Liver (tissue), 9 donors: ENCODE data around the gene WFS1. TPM values are rescaled to one million over a fixed set of nuclear protein-coding genes. Genes with fewer than 3 reads are reported as not detected.

Source experiments
- DNase-seq: peaks from one replicate; pipeline ENCODE4 v3.0.0-alpha.2; 2017; ENCODE audit warnings: low spot score
- H3K27ac ChIP-seq, 2 donors: one replicate each; pipeline ENCODE4 v1.7.0; 2013; ENCODE audit warnings: inconsistent platforms in 2 of 2, low read length in 2 of 2, control low read depth in 1 of 2, low read depth in 1 of 2, mild to moderate bottlenecking in 1 of 2
- H3K27me3 ChIP-seq, 4 donors: one replicate each; pipeline versions ENCODE4 v1.6.1 to v1.7.0; 2013; ENCODE audit warnings: low read length in 3 of 4, inconsistent platforms in 1 of 4, mild to moderate bottlenecking in 1 of 4, moderate library complexity in 1 of 4; ENCODE audit not compliant: control insufficient read depth in 4 of 4, insufficient read depth in 4 of 4
- H3K36me3 ChIP-seq, 4 donors: one replicate each; pipeline versions ENCODE4 v1.6.1 to v1.7.0; 2013; ENCODE audit warnings: low read length in 3 of 4, mild to moderate bottlenecking in 3 of 4, low read depth in 1 of 4, moderate library complexity in 1 of 4; ENCODE audit not compliant: control insufficient read depth in 4 of 4, insufficient read depth in 3 of 4
- H3K4me1 ChIP-seq, 4 donors: one replicate each; pipeline versions ENCODE4 v1.6.1 to v1.7.0; 2013; ENCODE audit warnings: low read length in 3 of 4, mild to moderate bottlenecking in 3 of 4, moderate library complexity in 1 of 4; ENCODE audit not compliant: control insufficient read depth in 4 of 4, insufficient read depth in 4 of 4
- H3K4me3 ChIP-seq, 3 donors: one replicate each; pipeline versions ENCODE4 v1.6.1 to v1.7.0; 2013; ENCODE audit warnings: low read length in 3 of 3, control low read depth in 1 of 3, low read depth in 1 of 3, mild to moderate bottlenecking in 1 of 3
- H3K9ac ChIP-seq, 2 donors: one replicate each; pipeline ENCODE4 v1.7.0; 2013; ENCODE audit warnings: low read length in 2 of 2, mild to moderate bottlenecking in 2 of 2, moderate library complexity in 2 of 2, control low read depth in 1 of 2, low read depth in 1 of 2
- H3K9me3 ChIP-seq, 4 donors: one replicate each; pipeline versions ENCODE4 v1.6.1 to v1.7.0; 2013; ENCODE audit warnings: low read length in 3 of 4; ENCODE audit not compliant: control insufficient read depth in 4 of 4
- EGR1 ChIP-seq, 2 donors: IDR thresholded peaks; 2 replicates each; pipeline ENCODE4 v1.6.1; 2016 to 2018; ENCODE audit warnings: antibody characterized with exemption in 2 of 2, low read depth in 2 of 2
- FOXA1 ChIP-seq: IDR thresholded peaks from 2 replicates; pipeline ENCODE4 v1.6.1; 2016; ENCODE audit warnings: antibody characterized with exemption
- FOXA2 ChIP-seq: IDR thresholded peaks from 2 replicates; pipeline ENCODE4 v1.6.1; 2016; ENCODE audit warnings: antibody characterized with exemption
- GABPA ChIP-seq, 2 donors: IDR thresholded peaks in 1 of 2; conservative IDR thresholded peaks in 1 of 2; 2 replicates each; pipeline ENCODE4 v1.6.1; 2016; ENCODE audit warnings: antibody characterized with exemption in 2 of 2, mild to moderate bottlenecking in 1 of 2, moderate library complexity in 1 of 2
- HNF4A ChIP-seq, 2 donors: conservative IDR thresholded peaks; 2 replicates each; pipeline ENCODE4 v1.6.1; 2016; ENCODE audit warnings: antibody characterized with exemption in 2 of 2, mild to moderate bottlenecking in 2 of 2
- HNF4G ChIP-seq: IDR thresholded peaks from 2 replicates; pipeline ENCODE4 v1.6.1; 2016; ENCODE audit warnings: antibody characterized with exemption
- JUND ChIP-seq, 2 donors: IDR thresholded peaks; 2 replicates each; pipeline ENCODE4 v1.6.1; 2016; ENCODE audit warnings: antibody characterized with exemption in 2 of 2
- NR2F2 ChIP-seq: IDR thresholded peaks from 2 replicates; pipeline ENCODE4 v1.6.1; 2016; ENCODE audit warnings: antibody characterized with exemption
- RAD21 ChIP-seq, 2 donors: IDR thresholded peaks; 2 replicates each; pipeline ENCODE4 v1.6.1; 2016; ENCODE audit warnings: antibody characterized with exemption in 2 of 2, mild to moderate bottlenecking in 2 of 2
- RXRA ChIP-seq, 2 donors: IDR thresholded peaks; 2 replicates each; pipeline ENCODE4 v1.6.1; 2017 to 2018; ENCODE audit warnings: antibody characterized with exemption in 2 of 2, mild to moderate bottlenecking in 1 of 2
- SP1 ChIP-seq: IDR thresholded peaks from 2 replicates; pipeline ENCODE4 v1.6.1; 2018; ENCODE audit warnings: antibody characterized with exemption, mild to moderate bottlenecking
- TAF1 ChIP-seq: conservative IDR thresholded peaks from 2 replicates; pipeline ENCODE4 v1.6.1; 2016; ENCODE audit warnings: antibody characterized with exemption, mild to moderate bottlenecking
- YY1 ChIP-seq: IDR thresholded peaks from 2 replicates; pipeline ENCODE4 v1.6.1; 2016; ENCODE audit warnings: antibody characterized with exemption, mild to moderate bottlenecking
- WGBS: extraction: QIAGEN DNeasy Blood & Tissue Kit; methylation state at CpG from one replicate; pipeline ENCODE4 v1.1.7; 2013; 5-methylcytosine and 5-hydroxymethylcytosine counted together
- polyA plus RNA-seq, 2 donors: library from polyadenylated mRNA; stranded (reverse) in 1 of 2; unstranded in 1 of 2; fragments of 200-250 nt in 1 of 2; fragments of >200 nt in 1 of 2; fragmentation: Nextera tagmentation in 1 of 2; extraction: Ambion mirVana in 1 of 2; gene quantifications; one replicate each; pipeline versions ENCODE4 v1.2.1 to v1.2.3, GENCODE V29; 2013 to 2015
- total RNA-seq, 2 donors: library from RNA; depleted of rRNA; stranded (reverse); fragments of >200 nt; gene quantifications; one replicate each; pipeline ENCODE4 v1.2.3, GENCODE V29; 2014
- TF ChIP-seq, protein P1 (sequence below): IDR thresholded peaks from 2 replicates; pipeline ENCODE4 v1.6.1; 2016; ENCODE audit warnings: antibody characterized with exemption
- TF ChIP-seq, protein P2 (sequence below): IDR thresholded peaks from 2 replicates; pipeline ENCODE4 v1.6.1; 2016; ENCODE audit warnings: antibody characterized with exemption
- TF ChIP-seq, protein P3 (sequence below): IDR thresholded peaks from 2 replicates; pipeline ENCODE4 v1.6.1; 2016; ENCODE audit warnings: antibody characterized with exemption
- TF ChIP-seq, protein P4 (sequence below): fragments of 150-350 bp; IDR thresholded peaks from 2 replicates; pipeline ENCODE4 v1.5.1; 2017; ENCODE audit warnings: improper control_type of control experiment, low read depth, low read length; ENCODE audit not compliant: missing input control
- TF ChIP-seq, protein P5 (sequence below): IDR thresholded peaks from 2 replicates; pipeline ENCODE4 v1.6.1; 2016; ENCODE audit warnings: antibody characterized with exemption, mild to moderate bottlenecking
- donor health status: healthy.
- donor health status: healthy.
- donor health status: healthy.
- donor health status: healthy.
- donor health status: healthy.

Gene WFS1
- total and polyA plus RNA-seq, 4 donors = 6.0 to 23.9 (median 13.0) TPM

DNA sequence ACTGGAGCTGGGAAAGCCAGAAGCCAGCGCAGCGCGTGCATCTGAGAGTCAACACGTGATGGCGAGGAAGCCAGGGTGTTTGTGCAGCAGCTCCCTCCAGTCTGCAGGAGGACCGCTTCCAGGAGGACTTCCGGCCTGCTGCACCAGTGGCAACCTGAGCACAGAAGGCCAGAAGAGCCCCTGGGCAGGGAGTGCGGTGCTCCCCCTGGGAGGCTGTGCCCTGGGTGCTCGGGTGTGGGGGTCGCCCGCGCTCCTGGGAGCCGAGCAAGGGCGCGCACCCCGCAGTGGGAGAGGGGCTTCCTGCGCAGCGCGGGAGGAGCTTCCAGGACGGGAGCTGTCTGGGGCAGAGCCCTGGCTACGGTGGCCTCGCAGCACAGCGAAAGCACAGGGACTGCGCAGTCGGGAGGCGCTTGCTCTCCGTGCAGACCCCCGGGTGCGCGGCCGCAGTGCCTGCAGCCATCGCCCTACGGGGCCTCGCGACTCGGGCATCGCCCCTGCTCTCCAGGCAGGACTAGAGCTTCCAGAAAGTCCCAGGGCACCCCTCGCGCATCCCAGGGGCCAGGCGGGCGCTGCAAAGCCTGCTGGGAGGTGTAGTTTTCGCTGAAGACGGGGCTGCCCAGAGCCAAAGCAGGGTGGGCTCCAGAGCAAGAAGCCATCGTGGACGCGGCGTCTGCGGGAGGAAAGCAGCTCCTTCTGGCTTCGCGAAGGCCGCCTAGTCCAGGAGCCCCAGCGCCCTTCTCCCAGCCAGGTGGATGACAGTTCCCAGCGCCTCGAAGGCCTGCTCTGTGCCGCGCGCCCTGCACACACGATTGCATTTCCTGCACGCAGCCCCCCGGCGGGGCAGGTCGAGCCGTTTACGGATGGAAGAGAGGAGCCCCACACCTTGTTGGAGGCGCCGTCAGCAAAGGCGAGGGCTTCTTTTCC lies 24.1 kb upstream of the WFS1 start:
- H3K4me3 ChIP-seq = peak overlapping the region in 1 of 3 donors; percentile 16
- peaks cover 2 to 5% (median 3%) of the 10 kb centered on the region in 4 donors for H3K9me3 ChIP-seq
- no peaks in the 10 kb centered on the region for H3K36me3 ChIP-seq
- H3K4me1 ChIP-seq = no peaks in the 10 kb centered on the region
- DNase-seq = no peak
- TF ChIP-seq RAD21 (IDR thresholded peaks at IDR 0.05) (no peak), JUND (IDR thresholded peaks at IDR 0.05) (no peak), HNF4G (no peak), YY1 (no peak), GABPA (IDR thresholded peaks at IDR 0.05 in 1 of 2, conservative IDR thresholded peaks at IDR 0.05 in 1 of 2) (no peak), NR2F2 (no peak), SP1 (no peak), FOXA2 (no peak), RXRA (IDR thresholded peaks at IDR 0.05) (no peak), HNF4A (conservative IDR thresholded peaks at IDR 0.05) (no peak), FOXA1 (no peak), EGR1 (IDR thresholded peaks at IDR 0.05; ENCODE audit: low read depth in 2 of 2) (no peak), TAF1 (no peak)
- TF ChIP-seq, protein P1, sequence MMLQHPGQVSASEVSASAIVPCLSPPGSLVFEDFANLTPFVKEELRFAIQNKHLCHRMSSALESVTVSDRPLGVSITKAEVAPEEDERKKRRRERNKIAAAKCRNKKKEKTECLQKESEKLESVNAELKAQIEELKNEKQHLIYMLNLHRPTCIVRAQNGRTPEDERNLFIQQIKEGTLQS = no peak
- TF ChIP-seq, protein P2, sequence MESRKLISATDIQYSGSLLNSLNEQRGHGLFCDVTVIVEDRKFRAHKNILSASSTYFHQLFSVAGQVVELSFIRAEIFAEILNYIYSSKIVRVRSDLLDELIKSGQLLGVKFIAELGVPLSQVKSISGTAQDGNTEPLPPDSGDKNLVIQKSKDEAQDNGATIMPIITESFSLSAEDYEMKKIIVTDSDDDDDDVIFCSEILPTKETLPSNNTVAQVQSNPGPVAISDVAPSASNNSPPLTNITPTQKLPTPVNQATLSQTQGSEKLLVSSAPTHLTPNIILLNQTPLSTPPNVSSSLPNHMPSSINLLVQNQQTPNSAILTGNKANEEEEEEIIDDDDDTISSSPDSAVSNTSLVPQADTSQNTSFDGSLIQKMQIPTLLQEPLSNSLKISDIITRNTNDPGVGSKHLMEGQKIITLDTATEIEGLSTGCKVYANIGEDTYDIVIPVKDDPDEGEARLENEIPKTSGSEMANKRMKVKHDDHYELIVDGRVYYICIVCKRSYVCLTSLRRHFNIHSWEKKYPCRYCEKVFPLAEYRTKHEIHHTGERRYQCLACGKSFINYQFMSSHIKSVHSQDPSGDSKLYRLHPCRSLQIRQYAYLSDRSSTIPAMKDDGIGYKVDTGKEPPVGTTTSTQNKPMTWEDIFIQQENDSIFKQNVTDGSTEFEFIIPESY = no peak
- TF ChIP-seq, protein P3, sequence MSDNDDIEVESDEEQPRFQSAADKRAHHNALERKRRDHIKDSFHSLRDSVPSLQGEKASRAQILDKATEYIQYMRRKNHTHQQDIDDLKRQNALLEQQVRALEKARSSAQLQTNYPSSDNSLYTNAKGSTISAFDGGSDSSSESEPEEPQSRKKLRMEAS = no peak
- TF ChIP-seq, protein P4, sequence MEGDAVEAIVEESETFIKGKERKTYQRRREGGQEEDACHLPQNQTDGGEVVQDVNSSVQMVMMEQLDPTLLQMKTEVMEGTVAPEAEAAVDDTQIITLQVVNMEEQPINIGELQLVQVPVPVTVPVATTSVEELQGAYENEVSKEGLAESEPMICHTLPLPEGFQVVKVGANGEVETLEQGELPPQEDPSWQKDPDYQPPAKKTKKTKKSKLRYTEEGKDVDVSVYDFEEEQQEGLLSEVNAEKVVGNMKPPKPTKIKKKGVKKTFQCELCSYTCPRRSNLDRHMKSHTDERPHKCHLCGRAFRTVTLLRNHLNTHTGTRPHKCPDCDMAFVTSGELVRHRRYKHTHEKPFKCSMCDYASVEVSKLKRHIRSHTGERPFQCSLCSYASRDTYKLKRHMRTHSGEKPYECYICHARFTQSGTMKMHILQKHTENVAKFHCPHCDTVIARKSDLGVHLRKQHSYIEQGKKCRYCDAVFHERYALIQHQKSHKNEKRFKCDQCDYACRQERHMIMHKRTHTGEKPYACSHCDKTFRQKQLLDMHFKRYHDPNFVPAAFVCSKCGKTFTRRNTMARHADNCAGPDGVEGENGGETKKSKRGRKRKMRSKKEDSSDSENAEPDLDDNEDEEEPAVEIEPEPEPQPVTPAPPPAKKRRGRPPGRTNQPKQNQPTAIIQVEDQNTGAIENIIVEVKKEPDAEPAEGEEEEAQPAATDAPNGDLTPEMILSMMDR = no peak
- TF ChIP-seq, protein P5, sequence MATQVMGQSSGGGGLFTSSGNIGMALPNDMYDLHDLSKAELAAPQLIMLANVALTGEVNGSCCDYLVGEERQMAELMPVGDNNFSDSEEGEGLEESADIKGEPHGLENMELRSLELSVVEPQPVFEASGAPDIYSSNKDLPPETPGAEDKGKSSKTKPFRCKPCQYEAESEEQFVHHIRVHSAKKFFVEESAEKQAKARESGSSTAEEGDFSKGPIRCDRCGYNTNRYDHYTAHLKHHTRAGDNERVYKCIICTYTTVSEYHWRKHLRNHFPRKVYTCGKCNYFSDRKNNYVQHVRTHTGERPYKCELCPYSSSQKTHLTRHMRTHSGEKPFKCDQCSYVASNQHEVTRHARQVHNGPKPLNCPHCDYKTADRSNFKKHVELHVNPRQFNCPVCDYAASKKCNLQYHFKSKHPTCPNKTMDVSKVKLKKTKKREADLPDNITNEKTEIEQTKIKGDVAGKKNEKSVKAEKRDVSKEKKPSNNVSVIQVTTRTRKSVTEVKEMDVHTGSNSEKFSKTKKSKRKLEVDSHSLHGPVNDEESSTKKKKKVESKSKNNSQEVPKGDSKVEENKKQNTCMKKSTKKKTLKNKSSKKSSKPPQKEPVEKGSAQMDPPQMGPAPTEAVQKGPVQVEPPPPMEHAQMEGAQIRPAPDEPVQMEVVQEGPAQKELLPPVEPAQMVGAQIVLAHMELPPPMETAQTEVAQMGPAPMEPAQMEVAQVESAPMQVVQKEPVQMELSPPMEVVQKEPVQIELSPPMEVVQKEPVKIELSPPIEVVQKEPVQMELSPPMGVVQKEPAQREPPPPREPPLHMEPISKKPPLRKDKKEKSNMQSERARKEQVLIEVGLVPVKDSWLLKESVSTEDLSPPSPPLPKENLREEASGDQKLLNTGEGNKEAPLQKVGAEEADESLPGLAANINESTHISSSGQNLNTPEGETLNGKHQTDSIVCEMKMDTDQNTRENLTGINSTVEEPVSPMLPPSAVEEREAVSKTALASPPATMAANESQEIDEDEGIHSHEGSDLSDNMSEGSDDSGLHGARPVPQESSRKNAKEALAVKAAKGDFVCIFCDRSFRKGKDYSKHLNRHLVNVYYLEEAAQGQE = no peak
- peaks cover 2 to 25% (median 6%) of the 10 kb centered on the region in 4 donors for H3K27me3 ChIP-seq
- H3K9ac ChIP-seq = no peak overlapping the region
- WGBS = 14% methylated on average over 67 of the region's 67 CpGs
- no peak overlapping the region for H3K27ac ChIP-seq
